MM.1S (cell line): ENCODE results near the gene AMBRA1.

ENCODE experiments used
- DNase-seq: peaks from one replicate; pipeline ENCODE4 v3.0.0-alpha.2; 2015
- H2AFZ ChIP-seq: fragments of 300-600 bp; sonication (generic); 2 replicates; pipeline ENCODE4 v1.6.0; 2016; ENCODE audit warnings: antibody characterized with exemption, low read length
- H3F3A ChIP-seq: fragments of 300-600 bp; sonication (generic); 2 replicates; pipeline ENCODE4 v1.6.1; 2016; ENCODE audit warnings: mild to moderate bottlenecking, antibody characterized with exemption, low read length, moderate library complexity, mixed read lengths; ENCODE audit not compliant: insufficient read depth
- H3K27ac ChIP-seq: fragments of 300-600 bp; sonication (generic); 2 replicates; pipeline ENCODE4 v1.5.1; 2016; ENCODE audit warnings: mild to moderate bottlenecking, low read length
- H3K27me3 ChIP-seq: fragments of 300-600 bp; sonication (generic); replicated peaks from 2 replicates; pipeline ENCODE4 v1.6.0; 2016; ENCODE audit warnings: low read length; ENCODE audit not compliant: insufficient read depth
- H3K36me3 ChIP-seq: fragments of 300-600 bp; sonication (generic); replicated peaks from 2 replicates; pipeline ENCODE4 v1.6.1; 2016; ENCODE audit warnings: mild to moderate bottlenecking, low read length, mixed read lengths; ENCODE audit not compliant: insufficient read depth
- H3K4me1 ChIP-seq: fragments of 300-600 bp; sonication (generic); 2 replicates; pipeline ENCODE4 v1.6.1; 2016; ENCODE audit warnings: low read length, mixed read lengths
- H3K4me2 ChIP-seq: fragments of 300-600 bp; sonication (generic); 2 replicates; pipeline ENCODE4 v1.6.0; 2016; ENCODE audit warnings: low read depth, low read length
- H3K4me3 ChIP-seq: fragments of 300-600 bp; sonication (generic); 2 replicates; pipeline ENCODE4 v1.5.1; 2016; ENCODE audit warnings: low read length, mixed read lengths
- H3K79me2 ChIP-seq: fragments of 300-600 bp; sonication (generic); 2 replicates; pipeline ENCODE4 v1.6.1; 2016; ENCODE audit warnings: mixed run types, low read length, mixed read lengths
- H3K9ac ChIP-seq: fragments of 300-600 bp; sonication (generic); 2 replicates; pipeline ENCODE4 v1.6.1; 2016; ENCODE audit warnings: low read length, mixed read lengths
- H3K9me2 ChIP-seq: fragments of 300-600 bp; sonication (generic); replicated peaks from 2 replicates; pipeline ENCODE4 v1.6.1; 2016; ENCODE audit warnings: mild to moderate bottlenecking, low read length, mixed read lengths; ENCODE audit not compliant: insufficient read depth
- H3K9me3 ChIP-seq: fragments of 300-600 bp; sonication (generic); replicated peaks from 2 replicates; pipeline ENCODE4 v1.6.1; 2016; ENCODE audit warnings: mild to moderate bottlenecking, low read length, mixed read lengths; ENCODE audit not compliant: insufficient read depth
- H4K20me1 ChIP-seq: fragments of 300-600 bp; sonication (generic); 2 replicates; pipeline ENCODE4 v1.6.1; 2016; ENCODE audit warnings: mild to moderate bottlenecking, low read length, moderate library complexity, mixed read lengths; ENCODE audit not compliant: insufficient read depth
- CTCF ChIP-seq: fragments of 300-600 bp; sonication (generic); IDR thresholded peaks from 2 replicates; pipeline ENCODE4 v1.5.1; 2016; ENCODE audit warnings: antibody characterized with exemption, low read length, mixed read lengths
- EZH2 ChIP-seq: fragments of 300-600 bp; sonication (generic); optimal IDR thresholded peaks from 2 replicates; pipeline ENCODE3; 2017; ENCODE audit warnings: low read depth, mild to moderate bottlenecking, antibody characterized with exemption, low read length, mixed read lengths
- EZH2phosphoT487 ChIP-seq: fragments of 300-600 bp; sonication (generic); IDR thresholded peaks from 2 replicates; pipeline ENCODE4 v1.6.1; 2018; ENCODE audit warnings: antibody characterized with exemption, low read length

Gene AMBRA1

GRCh38 chr11:46407635-46408034, 186.2 kb downstream of the AMBRA1 start:
- Histone ChIP-seq H4K20me1 (no peaks in the 10 kb centered on the region), H3K9me3 (no peaks in the 10 kb centered on the region), H3F3A (no peaks in the 10 kb centered on the region), H3K4me2 (no peak overlapping the region), H3K4me1 (no peaks in the 10 kb centered on the region), H3K36me3 (0 out of 2 replicates have a peak, but pooled peaks cover 5% of the 10 kb centered on the region), H3K9me2 (no peaks in the 10 kb centered on the region), H3K4me3 (no peak overlapping the region), H2AFZ (no peak overlapping the region), H3K9ac (no peak overlapping the region), H3K79me2 (no peaks in the 10 kb centered on the region), H3K27me3 (no peaks in the 10 kb centered on the region), H3K27ac (no peak overlapping the region)
- no peak for DNase-seq
- TF ChIP-seq EZH2 (no peak), EZH2phosphoT487 (no peak), CTCF (no peak)

- no peak for DNase-seq
- Histone ChIP-seq H3K27me3 (no peaks in the 10 kb centered on the region), H3K79me2 (no peaks in the 10 kb centered on the region), H3K4me2 (no peak overlapping the region), H3K36me3 (0 out of 2 replicates have a peak, but pooled peaks cover 5% of the 10 kb centered on the region), H3K9me2 (no peaks in the 10 kb centered on the region), H3F3A (no peaks in the 10 kb centered on the region), H3K4me3 (no peak overlapping the region), H3K4me1 (no peaks in the 10 kb centered on the region), H3K9ac (no peak overlapping the region), H3K27ac (no peak overlapping the region), H4K20me1 (no peaks in the 10 kb centered on the region), H3K9me3 (no peaks in the 10 kb centered on the region), H2AFZ (no peak overlapping the region)
- TF ChIP-seq EZH2 (no peak), CTCF (no peak), EZH2phosphoT487 (no peak)
These were observed 189.3 kb downstream of the AMBRA1 start for GRCh38 chr11:46404476-46405017.

- DNase-seq, result no peak
- Histone ChIP-seq H3K4me2 (no peak overlapping the region), H3K27ac (no peak overlapping the region), H4K20me1 (no peaks in the 10 kb centered on the region), H3K79me2 (no peaks in the 10 kb centered on the region), H3K4me3 (no peak overlapping the region), H3K9me2 (no peaks in the 10 kb centered on the region), H3K4me1 (no peaks in the 10 kb centered on the region), H3F3A (no peaks in the 10 kb centered on the region), H3K9ac (no peak overlapping the region), H3K36me3 (0 out of 2 replicates have a peak, but pooled peaks cover 5% of the 10 kb centered on the region), H3K27me3 (no peaks in the 10 kb centered on the region), H3K9me3 (no peaks in the 10 kb centered on the region), H2AFZ (no peak overlapping the region)
- TF ChIP-seq CTCF (no peak), EZH2phosphoT487 (no peak), EZH2 (no peak)
These were observed 190.6 kb downstream of the AMBRA1 start for GRCh38 chr11:46402957-46403902.
